Peyer's patch (tissue), 4 donors: ENCODE data around the gene LIFR. TPM values are rescaled to one million over a fixed set of nuclear protein-coding genes. Genes with fewer than 3 reads are reported as not detected.

Source experiments
- DNase-seq, 3 donors: peaks; one replicate each; pipeline ENCODE4 v3.0.0-alpha.2; 2017 to 2019
- H3K27ac ChIP-seq, 4 donors: fragments of 200-600 bp; sonication (generic); one replicate each; pipeline ENCODE4 v1.5.1; 2016 to 2019
- H3K27me3 ChIP-seq, 2 donors: fragments of 200-600 bp; sonication (generic); one replicate each; pipeline ENCODE4 v1.5.1; 2019
- H3K36me3 ChIP-seq, 3 donors: fragments of 200-600 bp; sonication (generic); one replicate each; pipeline ENCODE4 v1.5.1; 2016 to 2019
- H3K4me1 ChIP-seq, 4 donors: fragments of 200-600 bp; sonication (generic); one replicate each; pipeline ENCODE4 v1.5.1; 2016 to 2019
- H3K4me3 ChIP-seq, 4 donors: fragments of 200-600 bp; sonication (generic); 1 replicate in 3 of 4; 2 replicates in 1 of 4; pipeline ENCODE4 v1.5.1; 2016 to 2019; ENCODE audit warnings: mild to moderate bottlenecking in 1 of 4
- H3K9me3 ChIP-seq, 4 donors: fragments of 200-600 bp; sonication (generic); one replicate each; pipeline ENCODE4 v1.5.1; 2016 to 2019; ENCODE audit warnings: mild to moderate bottlenecking in 1 of 4
- CTCF ChIP-seq, 6 experiments: fragments of 450-650 bp in 4 of 6; fragments of 200-600 bp in 2 of 6; sonication (generic) in 1 of 6; IDR thresholded peaks; one replicate each; pipeline ENCODE4 v1.5.1; 2017 to 2019; ENCODE audit warnings: antibody characterized with exemption in 6 of 6, mild to moderate bottlenecking in 3 of 6, moderate library complexity in 1 of 6
- POLR2A ChIP-seq, 2 donors: fragments of 450-650 bp; IDR thresholded peaks; one replicate each; pipeline ENCODE4 v1.5.1; 2017; ENCODE audit warnings: antibody characterized with exemption in 2 of 2, mild to moderate bottlenecking in 2 of 2, moderate library complexity in 2 of 2
- total RNA-seq, 4 donors: library from RNA; depleted of rRNA; stranded (reverse); fragments of >200 nt; gene quantifications; one replicate each; pipeline ENCODE4 v1.1.0, GENCODE V29; 2016

Gene LIFR
- total RNA-seq, 4 donors from 2014 or later: 10.7 to 98.2 (median 19.9) TPM

DNA sequence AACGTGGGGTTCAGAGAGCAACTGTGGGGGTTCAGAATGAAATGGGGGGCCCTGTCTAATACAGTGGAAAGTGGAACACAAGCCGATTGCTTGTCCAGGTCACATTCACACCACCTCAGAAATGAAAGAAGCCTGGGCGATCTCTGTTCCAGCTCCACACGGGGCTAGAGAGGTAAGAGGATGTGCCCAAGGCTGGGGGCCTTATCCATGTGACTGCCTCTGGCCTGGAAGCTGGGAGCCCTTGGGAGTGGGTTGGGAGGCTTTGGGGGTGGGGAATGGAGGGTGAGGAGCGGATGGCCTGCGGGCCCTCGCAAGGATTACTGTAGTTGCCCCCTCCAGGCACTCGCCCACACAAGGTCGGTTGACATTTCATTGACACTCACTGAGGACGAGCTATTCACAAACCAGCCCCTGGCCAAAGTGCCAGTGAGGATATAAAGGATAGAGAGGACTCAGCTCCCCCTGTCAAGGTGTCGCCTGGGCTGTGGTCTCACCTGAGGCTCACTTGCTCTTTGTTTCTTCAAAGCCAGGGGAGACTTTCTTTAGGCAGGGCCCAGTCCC is 86.7 kb downstream of the LIFR start:
- Histone ChIP-seq H3K36me3 (no peaks in the 10 kb centered on the region), H3K27ac (peak overlapping the region; percentile 52 to 72 (median 62)), H3K4me1 (peaks cover 0 to 17% (median 0%) of the 10 kb centered on the region in 4 donors), H3K4me3 (no peak overlapping the region), H3K9me3 (no peaks in the 10 kb centered on the region), H3K27me3 (no peaks in the 10 kb centered on the region)
- no peak for TF ChIP-seq POLR2A (IDR thresholded peaks at IDR 0.05)
- no peak for TF ChIP-seq CTCF (IDR thresholded peaks at IDR 0.05)
- no peak for DNase-seq

DNA sequence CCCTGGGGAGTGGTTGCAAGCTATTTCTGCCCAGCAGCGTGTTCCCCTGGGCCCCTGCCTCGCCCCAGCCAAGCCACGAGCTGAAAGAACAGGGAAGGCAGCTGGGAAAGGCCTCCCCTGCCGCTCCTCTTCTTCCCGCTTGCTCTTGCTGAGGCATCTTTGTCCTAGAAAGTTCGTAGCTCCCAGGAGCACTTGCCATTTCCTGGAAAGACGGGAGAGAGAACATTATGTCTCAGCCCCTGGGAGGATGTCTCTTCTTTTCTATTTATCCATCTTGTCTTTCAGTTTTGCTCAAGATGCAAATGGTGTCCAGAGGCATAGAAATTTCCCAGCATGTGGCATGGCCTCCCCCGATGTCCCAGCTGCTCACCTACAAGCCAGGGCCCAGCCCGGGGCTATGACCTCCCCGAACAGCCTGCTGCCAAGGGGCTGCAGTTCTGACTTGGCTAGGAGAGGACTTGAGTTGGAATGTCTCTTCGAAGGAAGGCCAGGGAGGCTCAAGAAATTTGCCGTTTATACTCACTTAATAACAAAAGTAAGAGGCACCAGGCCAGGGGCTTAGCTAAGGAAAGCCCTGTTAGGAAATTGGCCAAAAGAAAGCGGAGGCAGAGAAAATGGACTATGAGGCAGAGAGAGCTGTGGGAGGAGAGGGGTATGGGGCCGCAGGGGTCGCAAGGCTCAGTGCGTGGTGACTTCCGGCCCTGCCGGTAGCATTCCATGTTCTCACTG is 87.3 kb downstream of the LIFR start:
- no peak overlapping the region for H3K4me3 ChIP-seq
- peaks cover 0 to 18% (median 0%) of the 10 kb centered on the region in 4 donors for H3K4me1 ChIP-seq
- peak overlapping the region; percentile 52 to 72 (median 70) for H3K27ac ChIP-seq
- H3K9me3 ChIP-seq: no peaks in the 10 kb centered on the region
- no peak for TF ChIP-seq POLR2A (IDR thresholded peaks at IDR 0.05)
- H3K36me3 ChIP-seq: no peaks in the 10 kb centered on the region
- DNase-seq: no peak
- no peaks in the 10 kb centered on the region for H3K27me3 ChIP-seq

DNA sequence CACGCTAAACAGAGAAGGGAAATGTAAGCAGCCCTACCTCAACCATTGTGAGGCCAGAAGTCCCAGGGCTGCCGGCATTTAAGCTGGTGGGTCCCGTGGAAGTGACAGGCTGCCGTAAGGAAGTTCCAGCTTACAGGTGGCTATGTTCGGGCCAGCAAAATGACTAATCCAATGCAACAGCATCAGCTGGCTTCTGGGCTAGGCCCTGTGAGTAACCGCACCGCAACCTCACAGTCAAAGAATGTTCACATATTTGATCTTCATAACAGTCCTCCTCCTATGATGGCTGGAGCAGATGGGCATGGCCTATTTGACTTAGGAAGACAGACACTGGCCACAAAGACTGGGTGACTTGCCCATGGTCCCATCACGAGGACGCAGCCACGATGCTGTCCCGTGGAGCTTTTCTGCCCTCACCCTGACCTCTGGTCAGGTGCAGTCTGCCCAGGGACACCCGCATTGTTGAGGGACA is 88.2 kb downstream of the LIFR start:
- no peaks in the 10 kb centered on the region for H3K36me3 ChIP-seq
- TF ChIP-seq POLR2A (IDR thresholded peaks at IDR 0.05) (no peak), CTCF (IDR thresholded peaks at IDR 0.05) (no peak)

DNA sequence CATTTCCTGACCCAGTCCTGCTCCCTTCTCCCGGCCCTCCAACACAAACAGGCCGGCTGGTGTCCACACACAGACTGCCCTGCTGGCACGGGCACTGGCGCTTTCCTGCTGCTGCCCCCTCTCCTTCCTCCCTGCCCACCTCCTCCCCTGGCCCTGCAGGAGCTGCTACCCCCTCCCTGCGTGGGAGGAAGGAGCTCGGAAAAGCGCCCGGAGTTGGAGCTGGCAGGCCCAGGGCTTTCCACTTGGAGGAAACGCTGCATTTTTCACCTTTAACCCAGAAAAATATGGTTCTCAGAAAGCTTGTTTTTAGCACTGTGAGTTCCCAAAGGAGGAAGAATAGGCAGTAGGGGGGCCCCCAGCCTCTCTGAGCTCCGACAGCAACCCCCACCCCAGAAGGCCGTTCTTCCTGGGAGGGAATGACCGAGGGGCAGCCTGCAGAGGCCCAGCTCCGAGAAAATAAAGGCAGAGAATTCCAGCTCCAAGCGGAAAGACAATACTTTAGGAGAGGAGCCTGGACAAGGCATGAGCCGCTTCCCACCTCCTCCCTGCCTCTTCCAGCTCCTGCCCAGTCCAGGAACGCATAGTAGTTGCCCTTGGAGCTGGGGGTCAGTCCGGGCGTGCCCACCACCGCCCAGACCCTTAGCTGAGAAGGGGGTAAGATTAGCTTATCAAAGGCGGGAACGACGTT is 88.9 kb downstream of the LIFR start:
- no peak for TF ChIP-seq POLR2A (IDR thresholded peaks at IDR 0.05)
- TF ChIP-seq CTCF (IDR thresholded peaks at IDR 0.05): no peak
- Histone ChIP-seq H3K4me1 (peaks cover 0 to 28% (median 0%) of the 10 kb centered on the region in 4 donors), H3K27ac (peak overlapping the region; percentile 57 to 72 (median 70)), H3K36me3 (no peaks in the 10 kb centered on the region), H3K9me3 (no peaks in the 10 kb centered on the region), H3K27me3 (no peaks in the 10 kb centered on the region), H3K4me3 (no peak overlapping the region)
- DNase-seq: no peak

More for the DNA sequence above, 88.2 kb downstream of the LIFR start:
- DNase-seq: no peak
- Histone ChIP-seq H3K27ac (peak overlapping the region; percentile 52 to 72 (median 70)), H3K27me3 (no peaks in the 10 kb centered on the region), H3K9me3 (no peaks in the 10 kb centered on the region), H3K4me3 (no peak overlapping the region), H3K4me1 (peaks cover 0 to 27% (median 0%) of the 10 kb centered on the region in 4 donors)

DNA sequence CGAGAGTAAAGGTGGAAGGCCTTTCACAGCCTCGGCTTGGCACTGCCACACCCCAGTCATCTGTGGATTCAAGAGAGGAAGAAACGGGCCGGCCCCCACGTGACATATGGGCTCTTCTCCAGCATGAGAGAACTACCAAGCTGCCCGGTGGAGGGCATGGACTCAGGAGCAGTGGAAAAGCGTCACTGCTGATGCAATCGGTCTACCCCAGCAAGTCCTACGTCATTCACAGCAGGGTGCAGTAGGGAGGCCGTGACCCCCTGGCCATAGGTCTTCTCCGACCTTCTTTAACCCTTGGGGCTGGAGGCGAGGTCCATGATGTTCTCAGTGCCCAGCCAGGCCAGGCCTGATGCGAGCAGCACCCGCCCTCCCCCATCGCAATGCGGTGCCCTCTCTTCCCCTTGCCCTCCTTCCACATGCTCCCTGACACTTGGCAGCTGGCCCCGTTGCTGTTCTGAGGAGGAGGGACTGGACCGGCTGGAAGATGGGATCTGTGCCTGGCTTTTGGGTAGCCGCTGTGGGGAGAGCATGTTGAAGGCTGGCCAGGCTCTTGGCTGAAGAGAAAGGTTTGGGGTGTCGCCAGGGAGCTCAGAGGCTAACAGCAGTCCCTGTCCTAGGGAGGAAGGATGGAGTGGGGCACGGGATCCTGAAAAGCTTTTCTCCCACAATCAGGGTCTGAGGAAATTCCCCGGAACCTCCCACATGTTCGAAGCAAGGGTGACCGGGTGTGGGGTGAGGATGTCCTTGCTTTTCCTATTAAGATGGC is 89.8 kb downstream of the LIFR start:
- Histone ChIP-seq H3K4me3 (no peak overlapping the region), H3K27me3 (no peaks in the 10 kb centered on the region), H3K4me1 (peaks cover 0 to 28% (median 0%) of the 10 kb centered on the region in 4 donors), H3K27ac (peak overlapping the region; percentile 57 to 72 (median 70)), H3K9me3 (no peaks in the 10 kb centered on the region), H3K36me3 (no peaks in the 10 kb centered on the region)
- TF ChIP-seq POLR2A (IDR thresholded peaks at IDR 0.05) (no peak), CTCF (IDR thresholded peaks at IDR 0.05) (no peak)
- DNase-seq: peak in 2 of 3 donors; percentile 23 to 62
